A549 (cell line): Measurements from ENCODE around the gene OBSL1. TPM values are rescaled to one million over a fixed set of nuclear protein-coding genes. Genes with fewer than 3 reads are reported as not detected.

Source experiments
- ATAC-seq, 2 experiments: fragments of 200-7000 bp in 1 of 2; fragments of >200 bp in 1 of 2; cut with Nextera tagmentation in 1 of 2; cut with Tn5 transposase in 1 of 2; 3 replicates each; pipeline versions ENCODE4 v1.8.0 to v1.9.1; 2018 to 2020; ENCODE audit warnings: mild to moderate bottlenecking in 1 of 2, moderate library complexity in 1 of 2
- CTCF ChIA-PET: fragments of 300-600 bp; sonication (Branson Sonifier 250); formaldehyde crosslinking; extraction: SDS; loops from one replicate; lab custom pipeline; 2021; ENCODE audit warnings: antibody characterized with exemption, inconsistent platforms; lab: Yijun Ruan, JAX
- POLR2A ChIA-PET: fragments of 350-600 bp; formaldehyde crosslinking; extraction: SDS; loops from one replicate; lab custom pipeline; 2021; ENCODE audit warnings: antibody characterized with exemption, inconsistent platforms; lab: Yijun Ruan, JAX
- DNase-seq, 2 experiments: peaks; one replicate each; pipeline versions ENCODE4 v3.0.0 to v3.0.0-alpha.2; 2011 to 2016; ENCODE audit warnings: low read depth in 1 of 2, low spot score in 1 of 2
- FAIRE-seq: peaks from 2 replicates; lab custom pipeline; 2011; peaks lifted over from hg19 to GRCh38; lab: Jason Lieb, UNC
- H3K27ac ChIP-seq, 2 experiments: fragments of >200 bp; sonication (Bioruptor Twin); formaldehyde crosslinking; 3 replicates each; pipeline ENCODE4 v1.5.1; 2016 to 2017
- H3K4me1 ChIP-seq: fragments of >200 bp; sonication (Bioruptor Twin); formaldehyde crosslinking; 3 replicates; pipeline ENCODE4 v1.6.1; 2016
- H3K4me2 ChIP-seq: fragments of >200 bp; sonication (Bioruptor Twin); formaldehyde crosslinking; 3 replicates; pipeline ENCODE4 v1.6.1; 2016
- H3K4me3 ChIP-seq: fragments of >200 bp; sonication (Bioruptor Twin); formaldehyde crosslinking; 3 replicates; pipeline ENCODE4 v1.5.1; 2016
- H3K9me3 ChIP-seq: fragments of >200 bp; sonication (Bioruptor Twin); formaldehyde crosslinking; 3 replicates; pipeline ENCODE4 v1.6.1; 2016
- CBX2 ChIP-seq: fragments of 200-600 bp; sonication (generic); IDR thresholded peaks from 2 replicates; pipeline ENCODE4 v1.6.1; 2016; ENCODE audit warnings: low read depth, mild to moderate bottlenecking, borderline replicate concordance
- CHD2 ChIP-seq: fragments of 150-350 bp; IDR thresholded peaks from 2 replicates; pipeline ENCODE4 v1.6.1; 2014; ENCODE audit warnings: low read length; ENCODE audit not compliant: partially characterized antibody
- CTCF ChIP-seq: fragments of >200 bp; sonication (Bioruptor Twin); formaldehyde crosslinking; IDR thresholded peaks from 3 replicates; pipeline ENCODE4 v1.5.1; 2016
- EHF ChIP-seq: fragments of 250-450 bp; sonication (Bioruptor Pico); IDR thresholded peaks from 2 replicates; pipeline ENCODE4 v1.5.0; 2020; ENCODE audit warnings: mild to moderate bottlenecking
- EHMT2 ChIP-seq: fragments of 200-600 bp; sonication (generic); IDR thresholded peaks from 2 replicates; pipeline ENCODE4 v1.6.1; 2016; ENCODE audit warnings: antibody characterized with exemption, low read depth, mild to moderate bottlenecking, moderate library complexity
- ELK1 ChIP-seq: fragments of 150-350 bp; IDR thresholded peaks from 2 replicates; pipeline ENCODE4 v1.6.1; 2014; ENCODE audit warnings: low read depth, mild to moderate bottlenecking, low read length
- FOSB ChIP-seq: fragments of 250-450 bp; sonication (Bioruptor Pico); IDR thresholded peaks from 2 replicates; pipeline ENCODE4 v1.5.0; 2020; ENCODE audit warnings: mild to moderate bottlenecking, moderate library complexity
- FOXS1 ChIP-seq: fragments of 250-450 bp; sonication (Bioruptor Pico); IDR thresholded peaks from 2 replicates; pipeline ENCODE4 v1.5.0; 2020; ENCODE audit warnings: mild to moderate bottlenecking, moderate library complexity
- GATA3 ChIP-seq: IDR thresholded peaks from 2 replicates; pipeline ENCODE4 v1.6.1; 2012; ENCODE audit warnings: borderline replicate concordance
- HDAC2 ChIP-seq: fragments of 200-600 bp; sonication (generic); IDR thresholded peaks from 2 replicates; pipeline ENCODE4 v1.6.1; 2016
- HMGXB4 ChIP-seq: fragments of 250-450 bp; sonication (Bioruptor Pico); IDR thresholded peaks from 2 replicates; pipeline ENCODE4 v1.5.0; 2021; ENCODE audit warnings: mild to moderate bottlenecking, moderate library complexity, borderline replicate concordance
- HOXA7 ChIP-seq: fragments of 250-450 bp; sonication (Bioruptor Pico); IDR thresholded peaks from 2 replicates; pipeline ENCODE4 v1.5.0; 2020; ENCODE audit warnings: mild to moderate bottlenecking, moderate library complexity
- HOXB5 ChIP-seq: fragments of 250-450 bp; sonication (Bioruptor Pico); IDR thresholded peaks from 2 replicates; pipeline ENCODE4 v1.5.0; 2020; ENCODE audit warnings: mild to moderate bottlenecking, moderate library complexity
- JUN ChIP-seq, 2 experiments: fragments of >200 bp; sonication (Bioruptor Twin); formaldehyde crosslinking; IDR thresholded peaks; 2 replicates in 1 of 2; 3 replicates in 1 of 2; pipeline ENCODE4 v1.6.1; 2016 to 2017
- JUNB ChIP-seq: fragments of >200 bp; sonication (Bioruptor Twin); formaldehyde crosslinking; IDR thresholded peaks from 2 replicates; pipeline ENCODE4 v1.6.1; 2016
- KDM1A ChIP-seq: fragments of 200-600 bp; sonication (generic); IDR thresholded peaks from 2 replicates; pipeline ENCODE4 v1.6.1; 2016; ENCODE audit warnings: low read depth, mild to moderate bottlenecking
- MAFK ChIP-seq: fragments of 450-650 bp; IDR thresholded peaks from 2 replicates; pipeline ENCODE4 v1.6.1; 2014; ENCODE audit not compliant: partially characterized antibody
- MAZ ChIP-seq: fragments of 150-350 bp; IDR thresholded peaks from 2 replicates; pipeline ENCODE4 v1.6.1; 2014; ENCODE audit warnings: antibody characterized with exemption, low read depth, low read length, borderline replicate concordance
- MYC ChIP-seq: IDR thresholded peaks from 2 replicates; pipeline ENCODE4 v1.6.1; 2012; ENCODE audit warnings: mild to moderate bottlenecking, inconsistent platforms, low read length, improper control_type of control experiment, borderline replicate concordance
- PBX3 ChIP-seq: IDR thresholded peaks from 2 replicates; pipeline ENCODE4 v1.6.1; 2012
- PHF8 ChIP-seq: fragments of 200-600 bp; sonication (generic); IDR thresholded peaks from 2 replicates; pipeline ENCODE4 v1.6.1; 2016; ENCODE audit warnings: low read depth, mild to moderate bottlenecking, antibody characterized with exemption, moderate library complexity, borderline replicate concordance
- POLR2A ChIP-seq: IDR thresholded peaks from 2 replicates; pipeline ENCODE4 v1.6.1; 2012; ENCODE audit warnings: mild to moderate bottlenecking, low read length
- RAD21 ChIP-seq, 2 experiments: fragments of >200 bp in 1 of 2; sonication (Bioruptor Twin) in 1 of 2; formaldehyde crosslinking in 1 of 2; IDR thresholded peaks in 1 of 2; conservative IDR thresholded peaks in 1 of 2; 2 replicates in 1 of 2; 3 replicates in 1 of 2; pipeline ENCODE4 v1.6.1; 2012 to 2018; ENCODE audit warnings: inconsistent platforms in 1 of 2
- SREBF2 ChIP-seq: fragments of 450-650 bp; IDR thresholded peaks from 2 replicates; pipeline ENCODE4 v1.6.1; 2014; ENCODE audit warnings: mild to moderate bottlenecking, moderate library complexity
- TP53 ChIP-seq: fragments of 250-450 bp; sonication (Bioruptor Pico); IDR thresholded peaks from 2 replicates; pipeline ENCODE4 v1.5.0; 2021; ENCODE audit warnings: mild to moderate bottlenecking, moderate library complexity
- ZFP36 ChIP-seq: fragments of 450-650 bp; IDR thresholded peaks from 2 replicates; pipeline ENCODE4 v1.6.1; 2014; ENCODE audit warnings: borderline replicate concordance; ENCODE audit not compliant: partially characterized antibody
- ZSCAN20 ChIP-seq: fragments of 250-450 bp; sonication (Bioruptor Pico); IDR thresholded peaks from 2 replicates; pipeline ENCODE4 v1.8.0; 2022; ENCODE audit warnings: mild to moderate bottlenecking, moderate library complexity
- WGBS: methylation state at CpG from one replicate; pipeline ENCODE4 v1.1.6; 2017; ENCODE audit errors: missing lambda C conversion rate; 5-methylcytosine and 5-hydroxymethylcytosine counted together
- polyA plus RNA-seq, 4 experiments: library from polyadenylated mRNA; depleted of rRNA in 3 of 4; stranded (reverse); fragments of >200 nt; fragmentation: RNase III in 1 of 4; extraction: RNeasy Plus Mini Kit Qiagen cat#74134 plus additional on column Dnase treatment in 1 of 4; gene quantifications; 2 replicates in 3 of 4; 3 replicates in 1 of 4; pipeline ENCODE4 v1.2.3, GENCODE V29; 2011 to 2017

OBSL1 gene
- polyA plus RNA-seq, 2 of the 4 experiments (the other 2 are of a cell fraction): 14.4 to 31.8 TPM

- WGBS: 78% methylated on average over 18 of the region's 18 CpGs
- no peak overlapping the region for H3K4me2 ChIP-seq
- ChIA-PET POLR2A (no interaction called here), CTCF (interaction anchor here (0.7 to 5.8 kb wide), 6 partner anchors 8 to 161 kb away, joined by 3 to 51 read pairs (median 4); partner anchors contain the start of gene DNPEP)
- H3K4me3 ChIP-seq: no peak overlapping the region
- H3K4me1 ChIP-seq: peaks cover 19% of the 10 kb centered on the region
- no peak overlapping the region for H3K27ac ChIP-seq
- no peaks in the 10 kb centered on the region for H3K9me3 ChIP-seq
- no peak for ATAC-seq
- no peak for FAIRE-seq
- no peak for DNase-seq
- TF ChIP-seq HDAC2 (no peak), RAD21 (conservative IDR thresholded peaks at IDR 0.05 in 1 of 2, IDR thresholded peaks at IDR 0.05 in 1 of 2) (no peak), SREBF2 (no peak), CHD2 (no peak), KDM1A (no peak), HMGXB4 (no peak), FOXS1 (CRISPR knock-in tag) (no peak), ZFP36 (no peak), FOSB (CRISPR knock-in tag) (no peak), JUNB (no peak), CBX2 (no peak), EHF (no peak), MAFK (no peak)
Observed at GRCh38 chr2:219548990-219549389, 22.3 kb downstream of the OBSL1 start.

GRCh38 chr2:219547621-219548020 lies 23.7 kb downstream of the OBSL1 start:
- Histone ChIP-seq H3K4me2 (no peak overlapping the region), H3K4me3 (no peak overlapping the region), H3K27ac (no peak overlapping the region), H3K9me3 (no peaks in the 10 kb centered on the region), H3K4me1 (peaks cover 16% of the 10 kb centered on the region)
- ChIA-PET CTCF (interaction anchor here (1.0 to 5.8 kb wide), 2 partner anchors 13 to 94 kb away, joined by 3 to 51 read pairs; no protein-coding TSS in a partner anchor), POLR2A (no interaction called here)
- WGBS: 77% methylated on average over 10 of the region's 26 CpGs
- FAIRE-seq: no peak
- no peak for ATAC-seq
- DNase-seq: no peak
- no peak for TF ChIP-seq GATA3
- no peak for TF ChIP-seq CBX2
- no peak for TF ChIP-seq TP53 (CRISPR knock-in tag)
- TF ChIP-seq SREBF2: no peak
- no peak for TF ChIP-seq EHMT2
- TF ChIP-seq PHF8: no peak
- TF ChIP-seq ZSCAN20 (CRISPR knock-in tag): no peak
- no peak for TF ChIP-seq JUN (IDR thresholded peaks at IDR 0.05)
- no peak for TF ChIP-seq ELK1
- TF ChIP-seq RAD21 (conservative IDR thresholded peaks at IDR 0.05 in 1 of 2, IDR thresholded peaks at IDR 0.05 in 1 of 2): no peak

- no peaks in the 10 kb centered on the region for H3K9me3 ChIP-seq
- H3K4me3 ChIP-seq: no peak overlapping the region
- no peak for ATAC-seq
- 1% methylated on average over 4 of the region's 4 CpGs for WGBS
- ChIA-PET CTCF (interaction anchor here (7.9 to 79.1 kb wide), 3 partner anchors 16 to 76 kb away, joined by 77 to 3291 read pairs (median 164); partner anchors contain the start of genes ASIC4, GMPPA and SPEG), POLR2A (no interaction called here)
- no peak overlapping the region for H3K27ac ChIP-seq
- no peak overlapping the region for H3K4me2 ChIP-seq
- no peak for DNase-seq
- FAIRE-seq: no peak
- peaks cover 12% of the 10 kb centered on the region for H3K4me1 ChIP-seq
- TF ChIP-seq RAD21 (conservative IDR thresholded peaks at IDR 0.05 in 1 of 2, IDR thresholded peaks at IDR 0.05 in 1 of 2) (no peak), HOXB5 (no peak), ELK1 (no peak), CTCF (no peak), PBX3 (no peak), MYC (no peak), MAZ (no peak), MAFK (no peak), POLR2A (no peak), HOXA7 (no peak)
Observed at GRCh38 chr2:219545943-219546352, 25.4 kb downstream of the OBSL1 start.
